Epithelial cell of prostate (primary cell): Measurements from ENCODE around the gene ERRFI1.
"Not testable (repeated sequence)": the region's sequence is repeated elsewhere in the genome, so short reads cannot be mapped to it uniquely, and the experiment has no call there.

Source experiments
- DNase-seq: peaks from one replicate; pipeline ENCODE4 v3.0.0-alpha.2; 2011; ENCODE audit warnings: low read depth, low spot score
- H3K27ac ChIP-seq: fragments of 450-650 bp; 2 replicates; pipeline ENCODE4 v1.5.1; 2017; ENCODE audit warnings: mild to moderate bottlenecking

The ERRFI1 gene

GRCh38 chr1:8026153-8026975 is at the start of gene ERRFI1:
TSS of gene ERRFI1 (minus strand) at chr1:8026309. CDS start at chr1:8015619, 10,690 bp downstream.
- peak within 1 kb of the TSS; percentile 96 for H3K27ac ChIP-seq
- no peak for DNase-seq

GRCh38 chr1:8075511-8076051 is 49.5 kb upstream of the ERRFI1 start:
- H3K27ac ChIP-seq = peak overlapping the region; percentile 97
- DNase-seq = no peak

- no peak for DNase-seq
- H3K27ac ChIP-seq = peak overlapping the region; percentile 97
Observed at GRCh38 chr1:8073112-8073855, 47.2 kb upstream of the ERRFI1 start.

- H3K27ac ChIP-seq = peak overlapping the region; percentile 97
- no peak for DNase-seq
Observed at GRCh38 chr1:8070381-8070811, 44.3 kb upstream of the ERRFI1 start.

- peak overlapping the region; percentile 97 for H3K27ac ChIP-seq
- not testable (repeated sequence) for DNase-seq
Observed at GRCh38 chr1:8069614-8070320, 43.7 kb upstream of the ERRFI1 start.

- DNase-seq = no peak
- H3K27ac ChIP-seq = no peak overlapping the region
Observed at GRCh38 chr1:8065369-8065768, 39.3 kb upstream of the ERRFI1 start.

- DNase-seq = no peak
- H3K27ac ChIP-seq = no peak overlapping the region
Observed at GRCh38 chr1:8063298-8064036, 37.4 kb upstream of the ERRFI1 start.

GRCh38 chr1:8062861-8063260 is 36.8 kb upstream of the ERRFI1 start:
- no peak for DNase-seq
- H3K27ac ChIP-seq = peak overlapping the region; percentile 94

- no peak for DNase-seq
Observed at GRCh38 chr1:8061673-8062386, 35.7 kb upstream of the ERRFI1 start.

GRCh38 chr1:8061210-8061609 is 35.1 kb upstream of the ERRFI1 start:
- peak overlapping the region; percentile 94 for H3K27ac ChIP-seq
- DNase-seq = peak; percentile 94

More at GRCh38 chr1:8061673-8062386, 35.7 kb upstream of the ERRFI1 start:
- H3K27ac ChIP-seq = peak overlapping the region; percentile 94

GRCh38 chr1:8059161-8059622 is 33.1 kb upstream of the ERRFI1 start:
- H3K27ac ChIP-seq = peak overlapping the region; percentile 94
- no peak for DNase-seq

- H3K27ac ChIP-seq, DNase-seq: not testable (repeated sequence)
Observed at GRCh38 chr1:8057779-8058178, 31.7 kb upstream of the ERRFI1 start.

GRCh38 chr1:8055973-8056372 is 29.9 kb upstream of the ERRFI1 start:
- peak; percentile 66 for DNase-seq
- peak overlapping the region; percentile 67 for H3K27ac ChIP-seq

- H3K27ac ChIP-seq = no peak overlapping the region
- DNase-seq = no peak
Observed at GRCh38 chr1:8053878-8054567, 27.9 kb upstream of the ERRFI1 start.

GRCh38 chr1:8051650-8052049 is 25.5 kb upstream of the ERRFI1 start:
- H3K27ac ChIP-seq = no peak overlapping the region
- DNase-seq = no peak

GRCh38 chr1:8049229-8049628 is 23.1 kb upstream of the ERRFI1 start:
- peak overlapping the region; percentile 98 for H3K27ac ChIP-seq
- not testable (repeated sequence) for DNase-seq

GRCh38 chr1:8047686-8048445 is 21.8 kb upstream of the ERRFI1 start:
- peak overlapping the region; percentile 98 for H3K27ac ChIP-seq
- DNase-seq = no peak

GRCh38 chr1:8047112-8047511 is 21.0 kb upstream of the ERRFI1 start:
- H3K27ac ChIP-seq = peak overlapping the region; percentile 98

More at GRCh38 chr1:8047112-8047511, 21.0 kb upstream of the ERRFI1 start:
- DNase-seq = no peak
